Measurements from ENCODE around the gene PNPLA1. TPM values are rescaled to one million over a fixed set of nuclear protein-coding genes. Genes with fewer than 3 reads are reported as not detected.

The PNPLA1 gene
- total and polyA plus RNA-seq, 10 of the 15 experiments (the other 5 are each of a cell fraction or from before 2014, with no cell fraction given), result 0.04 TPM; not detected in 9

- no peaks in the 10 kb centered on the region for H3K9me3 ChIP-seq (replicated peaks; ENCODE audit: control insufficient read depth, insufficient read depth, low read length)
- DNase-seq (ENCODE audit: low read depth, low spot score), result no peak
- ATAC-seq, result no peak
- RAD21 ChIA-PET (ENCODE audit: unreplicated experiment), result interaction anchor here (0.5 to 1.1 kb wide), 4 partner anchors 12 to 249 kb away, joined by 3 to 5 read pairs (median 4); no protein-coding TSS in a partner anchor
- no peak for FAIRE-seq
- H3K4me1 ChIP-seq (ENCODE audit: control insufficient read depth, insufficient read depth, low read length), result peaks cover 10% of the 10 kb centered on the region
- H3K4me3 ChIP-seq, result no peak overlapping the region
- CTCF ChIA-PET, result interaction anchor here (1.2 to 19.9 kb wide), 2 partner anchors 11 to 19 kb away, joined by 3 to 483 read pairs; no protein-coding TSS in a partner anchor
- no peak overlapping the region for H3K9ac ChIP-seq (ENCODE audit: control insufficient read depth, insufficient read depth, low read length)
- SMC1A ChIA-PET (ENCODE audit: uncharacterized antibody, unreplicated experiment), result interaction anchor here (13.7 kb wide), 1 partner anchor 14 kb away, joined by 386 read pairs; no protein-coding TSS in a partner anchor
- intact Hi-C loops (cut with micrococcal nuclease; ENCODE audit: unreplicated experiment), result no loop called here
- no peak overlapping the region for H3K4me2 ChIP-seq (ENCODE audit: control insufficient read depth, insufficient read depth)
- no peaks in the 10 kb centered on the region for H3K79me2 ChIP-seq (ENCODE audit: control insufficient read depth, insufficient read depth, low read length)
- 67% methylated on average over 13 of the region's 13 CpGs for WGBS (ENCODE audit: insufficient coverage, insufficient replicate concordance, low lambda C conversion rate, missing lambda C conversion rate)
- POLR2A ChIA-PET, result interaction anchor here (0.6 to 3.0 kb wide), 4 partner anchors 9 to 236 kb away, joined by 4 to 9 read pairs (median 6); partner anchors contain the start of gene BNIP5
- in situ Hi-C loops (cut with MboI), result no loop called here
- no TSS peak for BruUV-seq (replicated peaks)
- no peaks in the 10 kb centered on the region for H4K20me1 ChIP-seq (ENCODE audit: control insufficient read depth, insufficient read depth)
- no peaks in the 10 kb centered on the region for H3K36me3 ChIP-seq (ENCODE audit: control insufficient read depth in 2 of 2, insufficient read depth in 2 of 2, low read length in 1 of 2)
- no peaks in the 10 kb centered on the region for H3K27me3 ChIP-seq (replicated peaks in 1 of 2; ENCODE audit: control insufficient read depth in 2 of 2, insufficient read depth in 2 of 2, low read length in 1 of 2)
- H2AFZ ChIP-seq (ENCODE audit: control insufficient read depth, low read depth, low read length), result no peak overlapping the region
- TF ChIP-seq PKNOX1 (IDR thresholded peaks at IDR 0.05), result peak; percentile 81
- 0 out of 2 replicates have a peak, but pooled peaks have one; percentile 21 for TF ChIP-seq BMI1 (IDR thresholded peaks at IDR 0.05; ENCODE audit: borderline replicate concordance)
- no peak for TF ChIP-seq PBX3 (IDR thresholded peaks at IDR 0.05; ENCODE audit: insufficient replicate concordance, low read depth, low read length)
- no peak overlapping the region for H3K27ac ChIP-seq (ENCODE audit: control insufficient read depth, insufficient read depth)
These were observed 76.0 kb downstream of the PNPLA1 start for GRCh38 chr6:36345681-36346466.
